K562 (cell line): ENCODE results near the gene CCDC78. TPM values are rescaled to one million over a fixed set of nuclear protein-coding genes. Genes with fewer than 3 reads are reported as not detected.

ENCODE experiments used
- ATAC-seq: fragments of 200-7000 bp; cut with Tn5 transposase; 3 replicates; pipeline ENCODE4 v1.9.1; 2020; ENCODE audit warnings: moderate library complexity
- BruUV-seq: library from RNA; stranded (reverse); fragments of 400-500 nt; replicated peaks from 2 replicates; lab custom pipeline; 2021; lab: Mats Ljungman, UMichigan
- CTCF ChIA-PET: fragments of 300-600 bp; formaldehyde crosslinking; extraction: SDS; loops from one replicate; lab custom pipeline; 2021; ENCODE audit warnings: low intra/inter-chr PET ratio; lab: Yijun Ruan, JAX
- POLR2A ChIA-PET: fragments of 300-600, 350-650 bp; sonication (Branson Sonifier 250); formaldehyde crosslinking; extraction: SDS; loops from one replicate; lab custom pipeline; 2021; ENCODE audit warnings: antibody characterized with exemption, inconsistent platforms; lab: Yijun Ruan, JAX
- DNase-seq, 4 experiments: peaks; one replicate each; pipeline versions ENCODE4 v3.0.0 to v3.0.0-alpha.2; 2011 to 2018; ENCODE audit warnings: low spot score in 3 of 4, mixed read lengths in 3 of 4; ENCODE audit errors: extremely low read depth in 1 of 4
- FAIRE-seq: peaks from 2 replicates; lab custom pipeline; 2011; peaks lifted over from hg19 to GRCh38; lab: Jason Lieb, UNC
- H2AFZ ChIP-seq: 2 replicates; pipeline ENCODE4 v1.6.0; 2011; ENCODE audit warnings: low read depth, low read length, control low read depth, inconsistent platforms
- H3K27ac ChIP-seq: fragments of 200-600 bp; 3 replicates; pipeline ENCODE4 v1.8.0; 2011; ENCODE audit warnings: low read depth, mild to moderate bottlenecking, control low read depth, inconsistent platforms, low read length, moderate library complexity, mixed read lengths; ENCODE audit errors: extremely low read depth
- H3K27me3 ChIP-seq, 2 experiments: fragments of 300-600 bp in 1 of 2; 2 replicates in 1 of 2; 3 replicates in 1 of 2; pipeline versions ENCODE4 v1.6.0 to v1.8.0; 2011; ENCODE audit warnings: inconsistent platforms in 2 of 2, low read length in 2 of 2, mild to moderate bottlenecking in 1 of 2, mixed read lengths in 1 of 2, moderate library complexity in 1 of 2; ENCODE audit not compliant: control insufficient read depth in 2 of 2, insufficient read depth in 2 of 2
- H3K36me3 ChIP-seq: fragments of 300-600 bp; 3 replicates; pipeline ENCODE4 v1.8.0; 2011; ENCODE audit warnings: mild to moderate bottlenecking, low read length, inconsistent platforms; ENCODE audit not compliant: control insufficient read depth, insufficient read depth
- H3K4me1 ChIP-seq, 2 experiments: fragments of 200-600 bp in 1 of 2; replicated peaks in 1 of 2; 2 replicates in 1 of 2; 3 replicates in 1 of 2; pipeline versions ENCODE4 v1.5.1 to v1.8.0; 2011; ENCODE audit warnings: inconsistent platforms in 2 of 2, low read length in 2 of 2, mild to moderate bottlenecking in 1 of 2, mixed read lengths in 1 of 2, moderate library complexity in 1 of 2; ENCODE audit not compliant: control insufficient read depth in 2 of 2, insufficient read depth in 2 of 2
- H3K4me2 ChIP-seq: 2 replicates; pipeline ENCODE4 v1.6.1; 2011; ENCODE audit warnings: low read length, control low read depth, inconsistent platforms, mixed read lengths; ENCODE audit not compliant: insufficient read depth
- H3K4me3 ChIP-seq: fragments of 200-600 bp; sonication (generic), shearing (Covaris generic); 2 replicates; pipeline ENCODE4 v1.5.1; 2016; ENCODE audit warnings: control low read depth, inconsistent platforms
- H3K79me2 ChIP-seq: fragments of 200-600 bp; 3 replicates; pipeline ENCODE4 v1.8.0; 2011; ENCODE audit warnings: low read length, inconsistent platforms; ENCODE audit not compliant: control insufficient read depth, insufficient read depth
- H3K9ac ChIP-seq, 2 experiments: 2 replicates each; pipeline versions ENCODE4 v1.6.0 to v1.6.1; 2011; ENCODE audit warnings: low read depth in 2 of 2, low read length in 2 of 2, control low read depth in 1 of 2, inconsistent platforms in 1 of 2, mild to moderate bottlenecking in 1 of 2, mixed read lengths in 1 of 2; ENCODE audit not compliant: insufficient read depth in 1 of 2
- H3K9me1 ChIP-seq: one replicate; pipeline ENCODE4 v1.6.0; 2011; ENCODE audit warnings: inconsistent platforms, mild to moderate bottlenecking, low read length, moderate library complexity; ENCODE audit not compliant: control insufficient read depth, insufficient read depth
- H3K9me3 ChIP-seq: replicated peaks from 2 replicates; pipeline ENCODE4 v1.5.1; 2011; ENCODE audit warnings: low read depth, low read length, inconsistent platforms; ENCODE audit not compliant: control insufficient read depth, insufficient read depth
- H4K20me1 ChIP-seq: replicated peaks from 2 replicates; pipeline ENCODE4 v1.6.1; 2011; ENCODE audit warnings: low read length, inconsistent platforms, mixed read lengths; ENCODE audit not compliant: control insufficient read depth, insufficient read depth
- POLR2G ChIP-seq: fragments of 200-400 bp; formaldehyde crosslinking; IDR thresholded peaks from 2 replicates; pipeline ENCODE4 v1.6.1; 2017; ENCODE audit warnings: low read depth, mild to moderate bottlenecking, antibody characterized with exemption, low read length, moderate library complexity
- RBBP5 ChIP-seq: fragments of 200-600 bp; sonication (generic); IDR thresholded peaks from 2 replicates; pipeline ENCODE4 v1.6.1; 2012; ENCODE audit warnings: borderline replicate concordance, mild to moderate bottlenecking, low read length, control low read depth, inconsistent platforms; ENCODE audit not compliant: insufficient read depth, poor library complexity, severe bottlenecking
- ZFX ChIP-seq: sonication (generic); formaldehyde crosslinking; IDR thresholded peaks from 2 replicates; pipeline ENCODE4 v1.8.0; 2022; ENCODE audit warnings: mild to moderate bottlenecking, missing genetic modification reagents, moderate library complexity
- ZNF518B ChIP-seq: fragments of 250-450 bp; sonication (Bioruptor Pico); IDR thresholded peaks from 2 replicates; pipeline ENCODE4 v1.5.0; 2021; ENCODE audit warnings: mild to moderate bottlenecking, moderate library complexity
- WGBS: fragments of 100-300 bp; shearing (Covaris generic); methylation state at CpG from one replicate; pipeline ENCODE4 v1.1.6; 2016; ENCODE audit warnings: low coverage, mixed read lengths; ENCODE audit not compliant: insufficient coverage; ENCODE audit errors: missing lambda C conversion rate; 5-methylcytosine and 5-hydroxymethylcytosine counted together
- in situ Hi-C: fragments of 300-500 bp; cut with MboI; formaldehyde crosslinking; loops from 4 replicates; pipeline ENCODE4 v1.15.0; 2018; ENCODE audit warnings: inconsistent platforms, mixed read lengths
- intact Hi-C: fragments of 100-400 bp; cut with micrococcal nuclease; formaldehyde crosslinking; loops from 2 replicates; pipeline ENCODE4 v1.14.2; 2022
- polyA plus RNA-seq, 8 experiments: library from polyadenylated mRNA; depleted of rRNA in 4 of 8; stranded (reverse) in 5 of 8; unstranded in 3 of 8; fragments of >200 nt; fragmentation: Nextera tagmentation in 2 of 8; fragmentation: Illumina TruSeq in 1 of 8; extraction: Ambion mirVana in 2 of 8; extraction: Trizol in 1 of 8; gene quantifications; 2 replicates each; pipeline versions ENCODE4 v1.2.1 to v1.2.3, GENCODE V29; 2011 to 2014; ENCODE audit warnings: inconsistent platforms in 1 of 8, missing spikeins in 1 of 8
- total RNA-seq, 7 experiments: library from RNA; depleted of rRNA in 6 of 7; stranded (reverse); fragments of >200 nt in 6 of 7; fragmentation: Illumina TruSeq in 2 of 7; extraction: Trizol in 2 of 7; gene quantifications; 2 replicates each; pipeline versions ENCODE4 v1.2.1 to v1.2.3, GENCODE V29; 2011 to 2021; ENCODE audit warnings: low replicate concordance in 1 of 7
- TF ChIP-seq, protein P1 (sequence below), 3 experiments: fragments of 200-800 bp in 1 of 3; fragments of 250-450 bp in 1 of 3; fragments of 450-650 bp in 1 of 3; sonication (Bioruptor Pico) in 1 of 3; sonication (Bioruptor generic) in 1 of 3; formaldehyde crosslinking in 1 of 3; IDR thresholded peaks; 2 replicates each; pipeline versions ENCODE4 v1.6.1 to v1.8.0; 2016 to 2022; ENCODE audit warnings: mild to moderate bottlenecking in 2 of 3, missing genetic modification characterization in 2 of 3, missing compliant biosample characterization in 1 of 3, moderate library complexity in 1 of 3
- TF ChIP-seq, protein P2 (sequence below): fragments of 250-450 bp; sonication (Bioruptor Pico); IDR thresholded peaks from 2 replicates; pipeline ENCODE4 v1.4.0; 2020

Gene CCDC78
- total and polyA plus RNA-seq, 9 of the 15 experiments (the other 6 are each of a cell fraction or from before 2014, with no cell fraction given), result 0.24 to 17.7 (median 2.9) TPM

DNA sequence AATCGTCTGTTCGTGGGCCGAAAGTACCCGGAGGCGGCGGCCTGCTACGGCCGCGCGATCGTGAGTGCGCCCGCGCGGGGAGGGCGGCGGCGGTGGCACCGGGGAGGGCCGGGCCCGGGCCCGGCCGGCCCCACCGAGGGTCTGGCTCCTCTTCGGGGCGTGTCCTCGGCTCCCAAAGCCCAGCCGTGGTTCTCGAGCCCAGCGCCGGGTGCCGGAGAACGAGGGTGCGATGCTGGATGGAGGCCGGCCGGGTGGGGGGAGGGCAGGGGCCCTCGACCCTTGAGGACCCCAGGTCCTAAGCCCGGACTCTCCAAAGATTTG lies 45.7 kb downstream of the CCDC78 start:
- H2AFZ ChIP-seq, result no peak overlapping the region; the same call in 1 of the 2 replicates
- ChIA-PET POLR2A (interaction anchor here (0.5 to 1.8 kb wide), 10 partner anchors 10 to 1118 kb away, joined by 3 to 10 read pairs (median 3); partner anchors contain the start of genes WDR24 and WFIKKN1), CTCF (no interaction called here)
- in situ Hi-C loops, result no loop called here
- H3K27ac ChIP-seq, result peak overlapping the region; percentile 89
- peaks cover 21% of the 10 kb centered on the region for H4K20me1 ChIP-seq
- DNase-seq, result peak in 1 of 4 experiments; percentile 34
- H3K9ac ChIP-seq, result peak overlapping the region; percentile 83 to 98
- peaks cover 41% of the 10 kb centered on the region for H3K79me2 ChIP-seq
- H3K4me3 ChIP-seq, result peak overlapping the region; percentile 98
- H3K9me1 ChIP-seq, result peaks cover 11% of the 10 kb centered on the region
- H3K27me3 ChIP-seq, result no peaks in the 10 kb centered on the region
- intact Hi-C loops, result loop anchor here (5.0 kb wide), 1 partner anchor 283 kb away; the partner anchor contains the start of gene NME4
- H3K9me3 ChIP-seq, result no peaks in the 10 kb centered on the region
- peaks cover 42% of the 10 kb centered on the region for H3K36me3 ChIP-seq
- peak overlapping the region; percentile 75 for H3K4me2 ChIP-seq
- no TSS peak for BruUV-seq
- peaks cover 33 to 98% of the 10 kb centered on the region in 2 experiments for H3K4me1 ChIP-seq
- WGBS, result 3% methylated on average over 19 of the region's 38 CpGs
- no peak for FAIRE-seq
- no peak for ATAC-seq
- peak; percentile 9 for TF ChIP-seq RBBP5
- no peak for TF ChIP-seq ZNF518B
- 0 out of 2 replicates have a peak, but pooled peaks have one; percentile 6 for TF ChIP-seq POLR2G
- 0 out of 2 replicates have a peak, but pooled peaks have one; percentile 6 for TF ChIP-seq ZFX (CRISPR knock-in tag)
- TF ChIP-seq, protein P1, sequence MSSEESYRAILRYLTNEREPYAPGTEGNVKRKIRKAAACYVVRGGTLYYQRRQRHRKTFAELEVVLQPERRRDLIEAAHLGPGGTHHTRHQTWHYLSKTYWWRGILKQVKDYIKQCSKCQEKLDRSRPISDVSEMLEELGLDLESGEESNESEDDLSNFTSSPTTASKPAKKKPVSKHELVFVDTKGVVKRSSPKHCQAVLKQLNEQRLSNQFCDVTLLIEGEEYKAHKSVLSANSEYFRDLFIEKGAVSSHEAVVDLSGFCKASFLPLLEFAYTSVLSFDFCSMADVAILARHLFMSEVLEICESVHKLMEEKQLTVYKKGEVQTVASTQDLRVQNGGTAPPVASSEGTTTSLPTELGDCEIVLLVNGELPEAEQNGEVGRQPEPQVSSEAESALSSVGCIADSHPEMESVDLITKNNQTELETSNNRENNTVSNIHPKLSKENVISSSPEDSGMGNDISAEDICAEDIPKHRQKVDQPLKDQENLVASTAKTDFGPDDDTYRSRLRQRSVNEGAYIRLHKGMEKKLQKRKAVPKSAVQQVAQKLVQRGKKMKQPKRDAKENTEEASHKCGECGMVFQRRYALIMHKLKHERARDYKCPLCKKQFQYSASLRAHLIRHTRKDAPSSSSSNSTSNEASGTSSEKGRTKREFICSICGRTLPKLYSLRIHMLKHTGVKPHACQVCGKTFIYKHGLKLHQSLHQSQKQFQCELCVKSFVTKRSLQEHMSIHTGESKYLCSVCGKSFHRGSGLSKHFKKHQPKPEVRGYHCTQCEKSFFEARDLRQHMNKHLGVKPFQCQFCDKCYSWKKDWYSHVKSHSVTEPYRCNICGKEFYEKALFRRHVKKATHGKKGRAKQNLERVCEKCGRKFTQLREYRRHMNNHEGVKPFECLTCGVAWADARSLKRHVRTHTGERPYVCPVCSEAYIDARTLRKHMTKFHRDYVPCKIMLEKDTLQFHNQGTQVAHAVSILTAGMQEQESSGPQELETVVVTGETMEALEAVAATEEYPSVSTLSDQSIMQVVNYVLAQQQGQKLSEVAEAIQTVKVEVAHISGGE (CRISPR knock-in tag; IDR thresholded peaks at IDR 0.05), result peak in 1 of 3 experiments; percentile 6; a peak in 1 of 6 replicates
- TF ChIP-seq, protein P2, sequence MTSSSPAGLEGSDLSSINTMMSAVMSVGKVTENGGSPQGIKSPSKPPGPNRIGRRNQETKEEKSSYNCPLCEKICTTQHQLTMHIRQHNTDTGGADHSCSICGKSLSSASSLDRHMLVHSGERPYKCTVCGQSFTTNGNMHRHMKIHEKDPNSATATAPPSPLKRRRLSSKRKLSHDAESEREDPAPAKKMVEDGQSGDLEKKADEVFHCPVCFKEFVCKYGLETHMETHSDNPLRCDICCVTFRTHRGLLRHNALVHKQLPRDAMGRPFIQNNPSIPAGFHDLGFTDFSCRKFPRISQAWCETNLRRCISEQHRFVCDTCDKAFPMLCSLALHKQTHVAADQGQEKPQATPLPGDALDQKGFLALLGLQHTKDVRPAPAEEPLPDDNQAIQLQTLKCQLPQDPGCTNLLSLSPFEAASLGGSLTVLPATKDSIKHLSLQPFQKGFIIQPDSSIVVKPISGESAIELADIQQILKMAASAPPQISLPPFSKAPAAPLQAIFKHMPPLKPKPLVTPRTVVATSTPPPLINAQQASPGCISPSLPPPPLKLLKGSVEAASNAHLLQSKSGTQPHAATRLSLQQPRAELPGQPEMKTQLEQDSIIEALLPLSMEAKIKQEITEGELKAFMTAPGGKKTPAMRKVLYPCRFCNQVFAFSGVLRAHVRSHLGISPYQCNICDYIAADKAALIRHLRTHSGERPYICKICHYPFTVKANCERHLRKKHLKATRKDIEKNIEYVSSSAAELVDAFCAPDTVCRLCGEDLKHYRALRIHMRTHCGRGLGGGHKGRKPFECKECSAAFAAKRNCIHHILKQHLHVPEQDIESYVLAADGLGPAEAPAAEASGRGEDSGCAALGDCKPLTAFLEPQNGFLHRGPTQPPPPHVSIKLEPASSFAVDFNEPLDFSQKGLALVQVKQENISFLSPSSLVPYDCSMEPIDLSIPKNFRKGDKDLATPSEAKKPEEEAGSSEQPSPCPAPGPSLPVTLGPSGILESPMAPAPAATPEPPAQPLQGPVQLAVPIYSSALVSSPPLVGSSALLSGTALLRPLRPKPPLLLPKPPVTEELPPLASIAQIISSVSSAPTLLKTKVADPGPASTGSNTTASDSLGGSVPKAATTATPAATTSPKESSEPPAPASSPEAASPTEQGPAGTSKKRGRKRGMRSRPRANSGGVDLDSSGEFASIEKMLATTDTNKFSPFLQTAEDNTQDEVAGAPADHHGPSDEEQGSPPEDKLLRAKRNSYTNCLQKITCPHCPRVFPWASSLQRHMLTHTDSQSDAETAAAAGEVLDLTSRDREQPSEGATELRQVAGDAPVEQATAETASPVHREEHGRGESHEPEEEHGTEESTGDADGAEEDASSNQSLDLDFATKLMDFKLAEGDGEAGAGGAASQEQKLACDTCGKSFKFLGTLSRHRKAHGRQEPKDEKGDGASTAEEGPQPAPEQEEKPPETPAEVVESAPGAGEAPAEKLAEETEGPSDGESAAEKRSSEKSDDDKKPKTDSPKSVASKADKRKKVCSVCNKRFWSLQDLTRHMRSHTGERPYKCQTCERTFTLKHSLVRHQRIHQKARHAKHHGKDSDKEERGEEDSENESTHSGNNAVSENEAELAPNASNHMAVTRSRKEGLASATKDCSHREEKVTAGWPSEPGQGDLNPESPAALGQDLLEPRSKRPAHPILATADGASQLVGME (CRISPR knock-in tag), result 0 out of 2 replicates have a peak, but pooled peaks have one; percentile 11
